Femur (tissue), 1 donor: ENCODE data around the gene PHACTR3.

Experiments used
- DNase-seq: peaks from one replicate; pipeline ENCODE4 v3.0.0-alpha.2; 2017

The PHACTR3 gene

GRCh38 chr20:59891581-59891980 lies 287.2 kb downstream of the PHACTR3 start:
- no peak for DNase-seq

- no peak for DNase-seq
Measured at GRCh38 chr20:59895908-59896307, 291.6 kb downstream of the PHACTR3 start.
